GM19043 (cell line): ENCODE measurements around the gene TNK2.
A peak's percentile ranks its signal among the peaks of the same experiment; 100 is the strongest.
"Not testable (repeated sequence)": the region's sequence is repeated elsewhere in the genome, so short reads cannot be mapped to it uniquely, and the experiment has no call there.

Experiments used
- ATAC-seq: cut with Tn5 transposase; IDR thresholded peaks from one replicate; pipeline ENCODE4 v1.9.1; 2021; ENCODE audit warnings: low read depth; ENCODE audit not compliant: unreplicated experiment

The TNK2 gene

GRCh38 chr3:195918176-195918575 is 9.8 kb upstream of the TNK2 start:
- ATAC-seq = no peak

GRCh38 chr3:195916991-195917390 is 8.6 kb upstream of the TNK2 start:
- ATAC-seq = no peak

- ATAC-seq = no peak
Measured at GRCh38 chr3:195916291-195916690, 7.9 kb upstream of the TNK2 start.

GRCh38 chr3:195914648-195915473 is 6.5 kb upstream of the TNK2 start:
- peak; percentile 95 for ATAC-seq

- not testable (repeated sequence) for ATAC-seq
Measured at GRCh38 chr3:195914146-195914545, 5.8 kb upstream of the TNK2 start.

GRCh38 chr3:195913382-195913781 is 5.0 kb upstream of the TNK2 start:
- no peak for ATAC-seq

DNA sequence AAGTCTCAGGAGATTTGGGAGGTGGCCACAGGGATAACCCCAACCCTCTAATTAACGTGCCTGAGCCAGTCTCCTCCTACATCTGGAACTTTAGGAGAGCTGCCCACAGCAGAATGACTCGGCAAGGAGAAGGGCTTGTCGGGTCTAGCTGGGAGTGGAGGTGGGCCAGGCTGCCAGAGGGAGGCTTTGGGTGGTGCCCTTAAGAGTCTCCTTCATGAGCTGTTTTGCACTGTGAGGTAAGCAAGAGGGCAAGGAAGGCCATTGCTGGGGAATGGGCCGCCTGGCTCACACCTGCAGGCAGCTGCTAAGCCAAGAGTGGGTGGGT is 3.6 kb upstream of the TNK2 start:
- no peak for ATAC-seq

DNA sequence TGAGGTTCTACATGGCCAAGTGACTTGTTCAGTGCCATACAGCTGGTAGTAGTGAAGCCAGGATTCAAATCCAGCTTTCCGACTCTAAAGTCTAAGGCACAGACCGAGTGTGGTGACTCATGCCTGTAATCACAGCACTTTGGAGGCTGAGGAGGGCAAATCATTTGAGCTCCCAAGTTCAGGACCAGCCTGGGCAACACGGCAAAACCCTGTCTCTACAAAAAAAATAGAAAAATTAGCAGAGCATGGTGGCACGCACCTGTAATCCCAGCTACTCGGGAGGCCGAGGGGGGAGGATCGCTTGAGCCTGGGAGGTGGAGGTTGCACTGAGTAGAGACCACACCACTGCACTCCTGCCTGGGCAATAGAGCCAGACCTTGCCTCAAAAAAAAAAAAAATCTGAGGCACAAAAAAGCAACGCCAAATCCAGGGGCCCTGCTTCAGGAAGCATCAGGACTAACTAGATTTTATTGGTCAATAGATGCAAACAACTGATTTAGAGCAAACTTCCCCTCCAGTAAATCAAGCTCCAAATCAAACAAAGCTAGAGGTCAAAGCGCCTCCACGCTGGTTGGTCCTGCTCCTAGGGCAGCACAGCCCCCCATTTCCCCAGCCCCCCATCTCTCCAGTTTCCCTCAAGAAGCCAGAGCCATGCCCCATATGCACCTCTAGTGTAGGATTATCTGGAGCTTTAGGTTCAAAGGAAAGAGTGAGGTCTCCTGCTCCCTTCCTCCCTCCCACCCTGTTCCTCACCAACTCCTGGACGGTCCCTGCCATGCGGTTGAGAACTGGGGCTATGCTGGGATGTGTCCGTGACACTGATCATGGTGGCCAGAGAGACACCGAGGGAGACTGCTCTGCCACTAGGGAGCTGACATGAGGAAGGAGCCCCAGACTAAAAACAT is 2.9 kb upstream of the TNK2 start:
- ATAC-seq = no peak

DNA sequence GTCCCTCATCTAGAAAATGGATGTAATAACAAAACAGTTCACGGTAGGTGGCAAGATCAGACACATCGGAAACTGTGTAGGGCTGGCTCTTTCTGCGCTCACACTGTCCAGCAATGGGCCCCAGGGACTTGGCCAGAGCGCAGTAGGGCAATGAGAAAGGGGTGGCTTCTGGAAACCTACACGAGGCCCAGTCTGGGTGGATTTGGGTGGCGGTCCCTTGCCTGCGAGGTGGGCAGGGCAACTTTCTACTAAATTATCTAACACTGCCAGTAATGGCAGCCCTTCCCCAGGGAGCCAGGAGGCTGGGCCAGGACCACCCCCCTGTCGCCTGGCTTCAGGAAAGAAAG is 2.1 kb upstream of the TNK2 start:
- ATAC-seq = no peak

DNA sequence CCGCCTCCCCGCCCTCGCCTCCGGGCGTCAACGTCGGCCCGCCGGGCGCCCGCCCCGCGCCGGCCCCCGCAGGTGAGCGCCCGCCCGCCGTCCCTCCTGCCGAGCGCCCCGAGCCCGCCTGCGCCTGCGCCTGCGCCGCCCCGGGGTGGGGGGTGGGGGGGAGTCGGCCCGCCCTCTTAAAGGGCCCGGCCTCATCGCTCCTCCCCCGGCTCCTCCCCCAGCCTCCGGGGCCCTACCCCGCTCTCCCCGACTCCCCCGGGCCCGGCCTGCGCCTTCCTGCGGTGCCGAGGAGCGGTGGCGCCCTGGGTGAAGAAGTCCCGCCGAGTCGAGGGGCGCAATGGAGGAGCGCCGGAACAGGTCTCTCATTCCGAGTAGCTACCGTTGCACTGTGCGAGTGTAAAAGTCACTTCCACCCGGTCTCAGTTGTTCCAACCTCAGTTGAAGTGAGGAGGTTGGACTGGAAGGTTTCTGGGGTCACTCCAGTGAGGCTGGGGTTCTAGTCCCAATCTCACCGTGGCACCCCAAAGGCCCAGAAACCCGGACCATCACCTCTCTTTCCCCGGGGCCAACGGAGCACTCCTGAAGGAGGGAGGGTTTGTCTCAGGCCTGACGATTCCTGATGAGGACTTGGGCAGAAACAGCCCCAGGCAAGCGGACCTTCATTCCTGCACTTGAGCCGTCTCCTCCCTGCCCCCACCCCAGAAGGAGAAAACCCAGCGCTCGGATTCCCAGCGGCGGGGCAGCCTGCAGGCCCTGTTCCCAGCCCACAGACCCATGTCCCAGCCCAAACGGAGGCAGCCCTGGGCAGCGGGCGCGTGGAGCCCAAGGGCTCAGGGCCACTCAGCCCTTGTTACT is 1.5 kb upstream of the TNK2 start:
- peak; percentile 34 for ATAC-seq

GRCh38 chr3:195908694-195909581 is 587 bp upstream of the TNK2 start:
- ATAC-seq = peak; percentile 3

DNA sequence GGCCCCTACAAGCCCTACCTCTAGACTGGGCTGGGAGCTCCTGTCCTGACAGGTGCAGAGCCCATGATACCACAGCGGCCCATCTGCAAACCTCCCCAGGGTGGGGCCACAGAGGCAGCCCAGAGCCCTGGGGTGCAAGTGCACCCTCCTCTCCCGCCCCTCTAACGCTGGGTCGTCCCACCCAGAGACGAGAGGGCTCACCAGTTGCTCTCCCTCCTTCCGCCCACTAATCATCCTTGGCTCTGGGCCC is 742 bp downstream of the TNK2 start:
- no peak for ATAC-seq

DNA sequence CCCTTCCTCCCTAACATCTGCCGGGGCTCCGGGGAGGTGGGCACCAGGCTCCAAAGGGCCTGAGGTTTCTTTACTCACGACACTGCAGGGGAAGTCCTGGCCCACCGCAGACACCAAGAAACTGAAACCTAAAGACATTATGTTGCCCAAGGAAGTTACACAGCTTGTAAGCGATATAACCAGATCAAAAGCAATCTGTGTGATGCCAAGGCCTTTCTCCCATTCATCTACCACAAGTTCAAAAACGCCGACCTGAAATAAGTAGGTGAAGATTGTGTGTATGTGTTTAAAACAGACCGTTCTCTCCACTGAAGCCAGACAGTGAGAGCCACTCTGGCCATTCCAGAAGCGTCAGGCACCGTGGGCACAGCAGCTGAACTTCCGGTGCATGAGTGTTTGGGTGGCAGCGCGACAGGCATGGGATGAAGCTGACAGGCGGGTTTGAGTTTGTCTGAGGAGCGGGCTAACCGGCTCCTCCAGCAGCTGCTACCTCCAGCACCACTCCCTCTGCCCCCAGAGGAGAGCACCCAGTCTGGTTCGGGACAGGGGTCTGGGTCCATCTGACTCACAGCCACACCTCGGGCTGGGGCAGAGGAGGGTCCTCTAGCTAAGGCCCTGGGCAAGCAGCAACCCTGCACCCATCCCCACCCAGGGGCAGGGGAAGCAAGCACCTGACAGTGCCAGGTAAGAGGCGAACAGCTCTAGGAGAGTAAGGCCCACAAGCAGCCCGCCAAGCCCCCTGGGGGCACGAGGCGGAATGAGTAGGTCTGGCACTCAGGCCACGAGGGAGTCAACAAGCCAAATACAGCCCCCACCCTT is 1.3 kb downstream of the TNK2 start:
- no peak for ATAC-seq

GRCh38 chr3:195905970-195906864 is 2.1 kb downstream of the TNK2 start:
- ATAC-seq = no peak

GRCh38 chr3:195904368-195904767 is 4.0 kb downstream of the TNK2 start:
- ATAC-seq = no peak

DNA sequence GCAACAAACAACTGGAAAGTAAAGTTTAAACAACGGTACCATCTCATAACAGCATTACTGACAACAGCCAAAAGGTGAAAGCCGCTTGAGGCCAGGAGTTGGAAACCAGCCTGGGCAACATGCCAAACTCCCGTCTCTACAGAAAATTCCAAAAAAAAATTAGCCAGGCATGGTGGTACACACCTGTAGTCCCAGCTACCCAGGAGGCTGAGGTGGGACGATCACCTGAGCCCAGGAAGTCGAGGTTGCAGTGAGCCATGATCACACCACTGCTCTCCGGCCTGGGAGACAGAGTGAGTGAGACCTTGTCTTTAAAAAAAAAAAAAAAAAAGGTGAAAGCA is 4.4 kb downstream of the TNK2 start:
- ATAC-seq = no peak

- ATAC-seq = not testable (repeated sequence)
Measured at GRCh38 chr3:195902634-195903033, 5.7 kb downstream of the TNK2 start.

GRCh38 chr3:195901836-195902585 is 6.3 kb downstream of the TNK2 start:
- ATAC-seq = not testable (repeated sequence)
